HCEC 1CT (cell line): ENCODE data around the gene AMPD2.
"Not testable (repeated sequence)": the region's sequence is repeated elsewhere in the genome, so short reads cannot be mapped to it uniquely, and the experiment has no call there.

ENCODE experiments used
- DNase-seq: peaks from one replicate; pipeline ENCODE4 v3.0.0-alpha.2; 2017

Gene AMPD2

DNA sequence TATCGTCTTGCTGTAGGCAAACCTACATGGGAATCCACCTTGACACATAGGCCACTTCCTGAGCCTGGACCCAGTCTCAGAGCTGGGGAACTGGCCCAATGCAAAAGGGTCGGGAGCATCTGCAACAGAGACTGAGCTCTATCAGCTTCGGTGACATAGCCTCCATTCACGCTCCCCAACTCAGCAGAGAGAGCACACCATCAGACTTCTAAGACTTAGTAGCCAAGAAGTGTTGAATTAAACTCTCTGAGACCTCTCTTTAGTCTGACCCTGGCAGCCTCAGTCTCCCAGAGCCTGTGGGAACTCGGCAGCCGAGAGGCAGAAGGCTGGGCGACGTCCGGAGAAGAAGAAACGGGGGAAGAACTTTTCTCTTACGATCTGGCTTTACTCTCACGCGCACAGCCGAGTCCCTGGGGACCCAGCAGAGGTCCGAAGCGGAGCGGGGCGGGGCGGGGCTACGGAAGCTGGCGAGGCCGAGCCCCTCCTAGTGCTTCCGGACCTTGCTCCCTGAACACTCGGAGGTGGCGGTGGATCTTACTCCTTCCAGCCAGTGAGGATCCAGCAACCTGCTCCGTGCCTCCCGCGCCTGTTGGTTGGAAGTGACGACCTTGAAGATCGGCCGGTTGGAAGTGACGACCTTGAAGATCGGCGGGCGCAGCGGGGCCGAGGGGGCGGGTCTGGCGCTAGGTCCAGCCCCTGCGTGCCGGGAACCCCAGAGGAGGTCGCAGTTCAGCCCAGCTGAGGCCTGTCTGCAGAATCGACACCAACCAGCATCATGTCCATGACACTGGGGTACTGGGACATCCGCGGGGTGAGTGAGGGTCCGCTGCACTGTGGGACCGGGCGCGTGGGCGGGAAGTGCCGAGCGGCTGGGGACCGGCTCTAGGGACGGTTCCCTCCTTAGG is 36.2 kb downstream of the AMPD2 start, which contains the start of gene GSTM4:
TSS of gene GSTM4 (plus strand) at position 485 of the 905 bp plus-strand sequence. CDS start at position 776, 291 bp downstream.
- DNase-seq, result peak; percentile 53

DNA sequence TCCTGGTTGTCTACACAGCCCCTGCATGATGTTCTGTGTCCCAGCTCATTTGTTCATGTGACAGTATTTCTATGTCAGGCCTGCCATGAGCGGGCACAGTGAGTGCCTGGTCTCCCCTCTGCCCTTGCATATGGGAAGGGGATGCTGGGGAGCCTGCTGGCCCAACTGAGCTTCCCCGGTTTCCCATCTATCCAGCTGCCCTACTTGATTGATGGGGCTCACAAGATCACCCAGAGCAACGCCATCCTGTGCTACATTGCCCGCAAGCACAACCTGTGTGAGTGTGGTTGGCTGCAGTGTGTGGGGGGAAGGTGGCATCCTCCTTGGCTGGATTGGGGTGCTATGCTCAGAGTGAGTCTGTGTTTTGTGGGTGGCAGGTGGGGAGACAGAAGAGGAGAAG is 37.8 kb downstream of the AMPD2 start:
- no peak for DNase-seq

DNA sequence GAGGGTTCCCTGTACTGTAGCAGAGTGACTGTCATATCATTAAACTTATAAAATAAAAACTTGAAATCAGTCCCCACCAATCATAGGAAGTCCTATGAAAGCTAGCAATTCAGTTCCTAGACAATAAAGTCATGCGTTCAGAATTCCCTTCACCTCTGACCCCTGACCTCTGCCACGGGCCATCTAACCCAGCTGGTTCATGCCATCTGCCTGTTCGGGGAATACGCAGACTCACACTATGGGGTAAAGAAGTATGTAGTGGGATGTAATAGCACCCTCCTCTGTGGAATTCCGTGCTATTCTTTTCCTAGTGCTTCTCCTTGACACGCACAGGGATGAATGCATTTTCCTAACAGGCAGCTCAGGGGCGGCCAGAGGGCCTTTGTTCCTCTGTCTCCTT is 38.3 kb downstream of the AMPD2 start:
- DNase-seq, result no peak

DNA sequence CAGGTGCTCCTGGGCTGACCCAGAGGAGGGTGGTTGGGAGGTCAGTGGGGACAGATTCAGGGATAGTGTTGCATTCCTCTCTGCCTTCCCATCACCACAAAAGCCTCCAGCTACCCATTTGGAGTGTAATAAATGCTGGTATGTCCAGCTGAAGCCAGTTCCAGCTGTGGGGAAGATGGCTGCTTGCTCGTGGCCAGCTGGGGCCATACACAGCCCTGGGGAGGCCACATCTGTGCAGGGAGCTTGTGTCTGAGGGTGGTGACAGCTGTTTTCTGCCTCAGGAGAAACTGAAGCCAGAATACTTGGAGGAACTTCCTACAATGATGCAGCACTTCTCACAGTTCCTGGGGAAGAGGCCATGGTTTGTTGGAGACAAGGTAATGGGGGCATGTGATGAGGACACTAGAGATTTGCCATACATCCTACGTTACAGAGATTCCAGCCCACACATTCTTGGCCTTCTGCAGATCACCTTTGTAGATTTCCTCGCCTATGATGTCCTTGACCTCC is 39.0 kb downstream of the AMPD2 start:
- no peak for DNase-seq

DNA sequence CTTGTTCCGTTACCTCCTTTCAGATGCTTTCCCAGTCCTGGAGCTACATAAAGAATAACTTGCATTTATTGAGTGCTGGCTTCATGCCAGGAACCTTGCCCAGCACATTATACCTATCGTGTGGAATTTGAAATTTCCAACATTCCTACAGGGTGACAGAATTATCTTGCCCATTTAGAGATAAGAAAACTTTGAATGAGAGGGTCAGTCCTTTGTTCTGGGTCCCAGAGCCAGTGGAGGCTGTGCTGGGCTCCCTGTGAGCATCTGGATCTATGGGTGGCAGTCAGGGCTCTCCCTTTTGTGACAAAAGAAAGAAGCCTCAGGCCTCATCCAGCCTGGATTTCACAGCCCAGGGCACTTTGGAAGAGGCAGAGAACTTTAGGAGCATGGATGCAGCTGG is 39.5 kb downstream of the AMPD2 start:
- no peak for DNase-seq

GRCh38 chr1:109659997-109660690 is 40.5 kb downstream of the AMPD2 start:
- DNase-seq, result no peak

DNA sequence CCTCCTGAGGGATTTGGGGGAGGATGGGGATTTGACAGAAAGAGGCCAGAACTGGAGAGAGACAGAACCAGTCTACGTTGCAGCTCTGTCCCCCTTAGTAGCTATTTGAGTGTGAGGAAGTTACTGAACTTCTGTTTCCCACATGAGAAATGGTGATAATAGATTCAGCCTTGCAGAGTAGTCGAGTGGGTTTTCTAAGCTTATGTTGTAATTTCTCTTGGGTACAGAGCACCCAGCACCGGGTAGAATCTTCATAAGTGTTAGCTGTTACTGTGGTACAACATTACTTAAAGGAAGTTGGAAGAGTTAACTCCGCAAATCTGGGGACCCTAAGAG is 41.0 kb downstream of the AMPD2 start:
- not testable (repeated sequence) for DNase-seq

DNA sequence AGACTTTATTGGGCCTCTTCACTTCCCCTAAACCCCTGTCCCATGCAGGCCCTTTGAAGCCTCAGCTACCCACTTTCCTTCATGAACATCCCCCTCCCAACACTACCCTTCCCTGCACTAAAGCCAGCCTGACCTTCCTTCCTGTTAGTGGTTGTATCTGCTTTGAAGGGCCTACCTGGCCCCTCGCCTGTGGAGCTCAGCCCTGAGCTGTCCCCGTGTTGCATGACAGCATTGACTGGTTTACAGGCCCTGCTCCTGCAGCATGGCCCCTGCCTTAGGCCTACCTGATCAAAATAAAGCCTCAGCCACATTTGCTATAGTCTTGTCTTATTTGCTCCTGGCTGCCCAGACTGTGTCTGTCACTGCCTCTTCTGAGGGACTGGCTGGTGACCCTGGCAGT is 41.8 kb downstream of the AMPD2 start:
- DNase-seq, result no peak

DNA sequence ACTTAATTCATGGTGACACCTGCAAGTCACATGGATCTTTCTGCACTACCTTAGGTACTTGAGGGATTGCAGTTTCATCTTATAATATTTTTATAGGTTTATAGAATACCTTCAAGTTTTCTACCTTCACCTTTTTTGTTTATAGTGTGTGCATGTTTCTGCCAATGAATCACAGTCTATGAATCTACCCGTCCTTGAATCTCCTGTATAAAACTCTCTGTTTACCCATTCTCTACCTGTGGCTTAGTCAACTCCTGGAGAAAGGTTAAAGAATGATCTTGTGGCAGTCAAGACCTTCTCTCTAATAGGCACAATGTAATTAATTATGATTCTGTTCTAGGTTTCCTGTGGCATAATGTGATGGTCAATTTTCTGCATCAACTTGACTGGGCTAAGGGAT is 45.0 kb downstream of the AMPD2 start:
- no peak for DNase-seq

GRCh38 chr1:109667452-109668122 is 48.0 kb downstream of the AMPD2 start, which contains the start of gene GSTM2:
TSS of gene GSTM2 (plus strand) at chr1:109668057. CDS start at chr1:109668116, 59 bp downstream.
- DNase-seq, result peak; percentile 77

- DNase-seq, result no peak
Measured at GRCh38 chr1:109668123-109668775, 48.6 kb downstream of the AMPD2 start.

GRCh38 chr1:109669246-109669948 is 49.8 kb downstream of the AMPD2 start:
- DNase-seq, result no peak

- DNase-seq, result not testable (repeated sequence)
Measured at GRCh38 chr1:109669949-109670302, 50.3 kb downstream of the AMPD2 start.

- DNase-seq, result no peak
Measured at GRCh38 chr1:109671067-109671466, 51.4 kb downstream of the AMPD2 start.

DNA sequence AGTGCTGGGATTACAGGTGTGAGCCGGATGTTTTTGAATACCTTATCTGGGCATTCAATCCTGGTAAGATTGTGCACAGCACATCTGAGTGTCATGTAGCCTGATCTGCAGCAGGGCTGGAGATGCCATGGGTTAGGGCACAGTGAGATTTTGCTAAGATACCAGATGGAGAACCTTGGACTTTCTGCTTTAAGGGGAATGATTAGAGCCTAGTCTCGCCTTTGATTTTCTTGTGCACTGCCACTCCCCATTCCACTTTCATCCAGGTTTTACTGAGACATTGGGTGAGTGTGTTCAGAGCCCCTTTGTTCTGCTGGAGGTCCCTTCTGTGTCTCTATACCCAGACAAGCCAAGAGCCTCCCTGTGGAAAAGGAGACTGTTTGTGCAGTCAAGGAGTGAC is 54.2 kb downstream of the AMPD2 start:
- not testable (repeated sequence) for DNase-seq

DNA sequence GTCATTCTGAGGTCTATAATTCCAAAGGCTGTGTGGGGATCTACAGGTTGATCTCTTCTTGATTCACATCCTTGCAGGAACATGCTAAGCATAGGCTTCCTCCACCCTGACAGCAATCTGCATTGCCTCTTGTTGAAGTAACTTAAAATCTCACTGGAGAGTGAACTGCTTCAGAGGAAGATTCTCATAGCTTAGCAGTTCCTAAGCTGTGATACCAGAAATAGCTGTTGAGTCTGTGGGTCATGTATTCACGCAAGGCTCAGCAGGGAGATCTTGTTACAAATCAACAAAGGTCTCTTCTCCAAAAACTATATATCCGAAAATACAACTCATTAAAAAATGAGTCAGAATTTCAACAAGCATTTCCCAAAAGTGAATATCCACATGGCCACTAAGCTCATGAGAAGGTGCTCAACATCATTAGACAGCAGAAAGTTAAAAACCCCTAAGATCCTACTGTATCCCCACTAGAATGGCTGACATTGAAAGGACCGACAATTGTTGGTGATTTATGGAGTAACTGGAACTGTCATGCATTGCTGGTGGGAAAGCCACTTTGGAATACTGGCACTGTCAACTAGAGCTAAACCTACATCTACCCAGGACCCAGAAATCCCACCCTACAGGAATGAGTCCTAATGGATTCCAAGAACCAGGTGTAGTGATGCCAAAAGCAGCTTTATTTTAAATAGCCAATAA is 57.2 kb downstream of the AMPD2 start:
- not testable (repeated sequence) for DNase-seq

DNA sequence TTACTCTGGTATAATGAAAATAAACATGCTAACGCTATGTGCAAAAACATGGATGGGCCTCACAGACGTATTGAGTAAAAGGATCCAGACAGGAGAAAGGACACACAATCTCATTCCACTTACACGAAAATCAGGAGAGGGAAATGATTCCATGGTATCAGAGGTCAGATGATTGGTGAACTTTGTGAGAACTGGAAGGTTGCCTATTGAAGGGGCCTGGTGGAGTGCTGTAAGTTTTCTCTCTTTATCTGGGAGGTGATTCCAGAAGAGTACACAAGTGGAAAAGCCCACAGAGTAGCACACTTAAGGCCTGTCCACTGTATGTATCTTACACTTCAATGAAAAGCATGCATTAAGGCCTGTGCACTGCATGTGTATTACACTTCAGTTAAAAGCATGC is 57.8 kb downstream of the AMPD2 start:
- DNase-seq, result no peak

- DNase-seq, result not testable (repeated sequence)
Measured at GRCh38 chr1:109678637-109679036, 59.0 kb downstream of the AMPD2 start.
